Kidney tubule cell (primary cell): Measurements from ENCODE around the gene PMEPA1.
A peak's percentile ranks its signal among the peaks of the same experiment; 100 is the strongest.

Source experiments
- DNase-seq: peaks from one replicate; pipeline ENCODE4 v3.0.0-alpha.2; 2018; ENCODE audit warnings: low spot score

Gene PMEPA1

GRCh38 chr20:57676589-57677583, 32.9 kb downstream of the PMEPA1 start:
- DNase-seq = no peak

GRCh38 chr20:57675773-57676172, 34.0 kb downstream of the PMEPA1 start:
- no peak for DNase-seq

GRCh38 chr20:57672953-57673575, 36.8 kb downstream of the PMEPA1 start:
- DNase-seq = no peak

- no peak for DNase-seq
Measured at GRCh38 chr20:57672164-57672563, 37.7 kb downstream of the PMEPA1 start.

GRCh38 chr20:57671662-57672061, 38.2 kb downstream of the PMEPA1 start:
- DNase-seq = no peak

GRCh38 chr20:57671072-57671391, 38.8 kb downstream of the PMEPA1 start:
- no peak for DNase-seq

GRCh38 chr20:57670288-57671071, 39.3 kb downstream of the PMEPA1 start:
- DNase-seq = peak; percentile 57

- DNase-seq = no peak
Measured at GRCh38 chr20:57669632-57670031, 40.2 kb downstream of the PMEPA1 start.

- no peak for DNase-seq
Measured at GRCh38 chr20:57667924-57668782, 41.7 kb downstream of the PMEPA1 start.

- DNase-seq = no peak
Measured at GRCh38 chr20:57667388-57667787, 42.4 kb downstream of the PMEPA1 start.

- DNase-seq = no peak
Measured at GRCh38 chr20:57666834-57667157, 43.0 kb downstream of the PMEPA1 start.

- no peak for DNase-seq
Measured at GRCh38 chr20:57666106-57666833, 43.5 kb downstream of the PMEPA1 start.

- DNase-seq = no peak
Measured at GRCh38 chr20:57665589-57665971, 44.2 kb downstream of the PMEPA1 start.

GRCh38 chr20:57664924-57665588, 44.8 kb downstream of the PMEPA1 start:
- no peak for DNase-seq

GRCh38 chr20:57664476-57664875, 45.3 kb downstream of the PMEPA1 start:
- no peak for DNase-seq

GRCh38 chr20:57663681-57664451, 45.9 kb downstream of the PMEPA1 start:
- DNase-seq = no peak

GRCh38 chr20:57663241-57663640, 46.6 kb downstream of the PMEPA1 start:
- no peak for DNase-seq

- no peak for DNase-seq
Measured at GRCh38 chr20:57662456-57663240, 47.2 kb downstream of the PMEPA1 start.
